ENCODE data around the gene TMEM120B. TPM values are rescaled to one million over a fixed set of nuclear protein-coding genes. Genes with fewer than 3 reads are reported as not detected.

TMEM120B gene
- total and polyA plus RNA-seq, 2 of the 13 experiments (the other 11 are each of a cell fraction or from before 2014, with no cell fraction given): 7.1 to 12.9 TPM

DNA sequence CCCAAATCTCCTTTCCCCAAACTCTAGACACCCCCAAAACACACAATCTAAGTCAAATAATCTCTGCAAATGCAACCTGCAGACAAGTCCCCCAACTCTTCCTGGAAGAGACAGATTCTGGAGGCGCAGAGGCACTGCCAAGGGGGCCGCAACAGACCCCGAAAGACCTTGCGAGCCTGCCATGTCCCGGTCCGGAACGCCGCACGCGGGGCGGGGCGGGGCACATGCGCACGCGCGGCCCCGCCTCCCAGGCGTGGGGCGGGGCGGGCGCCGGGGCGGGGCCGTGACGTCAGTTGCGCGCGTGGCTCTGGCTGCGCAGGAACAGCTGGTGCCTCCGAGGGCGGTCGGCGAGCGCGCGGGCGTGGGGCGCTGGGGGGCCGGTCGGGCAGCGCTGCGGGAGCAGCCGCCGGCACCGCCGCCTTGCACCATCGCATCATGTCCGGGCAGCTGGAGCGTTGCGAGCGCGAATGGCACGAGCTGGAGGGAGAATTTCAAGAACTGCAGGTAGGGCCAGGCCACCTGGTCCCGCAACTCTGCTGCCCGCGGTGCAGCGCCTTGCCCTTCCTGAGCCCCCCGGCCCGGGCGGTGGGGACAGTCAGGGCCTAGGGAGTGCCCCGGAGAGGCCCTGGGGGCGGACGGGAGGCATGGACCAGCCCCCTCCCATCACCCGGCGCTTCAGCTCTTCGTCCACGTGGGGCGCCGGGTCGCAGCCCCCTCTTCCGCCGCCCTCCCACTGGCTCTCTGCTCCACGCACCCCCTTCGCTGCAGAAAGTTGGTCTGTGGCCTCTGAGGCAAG lies at the start of gene TMEM120B (continued):
- TF ChIP-seq, protein P1, sequence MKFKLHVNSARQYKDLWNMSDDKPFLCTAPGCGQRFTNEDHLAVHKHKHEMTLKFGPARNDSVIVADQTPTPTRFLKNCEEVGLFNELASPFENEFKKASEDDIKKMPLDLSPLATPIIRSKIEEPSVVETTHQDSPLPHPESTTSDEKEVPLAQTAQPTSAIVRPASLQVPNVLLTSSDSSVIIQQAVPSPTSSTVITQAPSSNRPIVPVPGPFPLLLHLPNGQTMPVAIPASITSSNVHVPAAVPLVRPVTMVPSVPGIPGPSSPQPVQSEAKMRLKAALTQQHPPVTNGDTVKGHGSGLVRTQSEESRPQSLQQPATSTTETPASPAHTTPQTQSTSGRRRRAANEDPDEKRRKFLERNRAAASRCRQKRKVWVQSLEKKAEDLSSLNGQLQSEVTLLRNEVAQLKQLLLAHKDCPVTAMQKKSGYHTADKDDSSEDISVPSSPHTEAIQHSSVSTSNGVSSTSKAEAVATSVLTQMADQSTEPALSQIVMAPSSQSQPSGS (CRISPR knock-in tag; IDR thresholded peaks at IDR 0.05): no peak
- TF ChIP-seq, protein P2, sequence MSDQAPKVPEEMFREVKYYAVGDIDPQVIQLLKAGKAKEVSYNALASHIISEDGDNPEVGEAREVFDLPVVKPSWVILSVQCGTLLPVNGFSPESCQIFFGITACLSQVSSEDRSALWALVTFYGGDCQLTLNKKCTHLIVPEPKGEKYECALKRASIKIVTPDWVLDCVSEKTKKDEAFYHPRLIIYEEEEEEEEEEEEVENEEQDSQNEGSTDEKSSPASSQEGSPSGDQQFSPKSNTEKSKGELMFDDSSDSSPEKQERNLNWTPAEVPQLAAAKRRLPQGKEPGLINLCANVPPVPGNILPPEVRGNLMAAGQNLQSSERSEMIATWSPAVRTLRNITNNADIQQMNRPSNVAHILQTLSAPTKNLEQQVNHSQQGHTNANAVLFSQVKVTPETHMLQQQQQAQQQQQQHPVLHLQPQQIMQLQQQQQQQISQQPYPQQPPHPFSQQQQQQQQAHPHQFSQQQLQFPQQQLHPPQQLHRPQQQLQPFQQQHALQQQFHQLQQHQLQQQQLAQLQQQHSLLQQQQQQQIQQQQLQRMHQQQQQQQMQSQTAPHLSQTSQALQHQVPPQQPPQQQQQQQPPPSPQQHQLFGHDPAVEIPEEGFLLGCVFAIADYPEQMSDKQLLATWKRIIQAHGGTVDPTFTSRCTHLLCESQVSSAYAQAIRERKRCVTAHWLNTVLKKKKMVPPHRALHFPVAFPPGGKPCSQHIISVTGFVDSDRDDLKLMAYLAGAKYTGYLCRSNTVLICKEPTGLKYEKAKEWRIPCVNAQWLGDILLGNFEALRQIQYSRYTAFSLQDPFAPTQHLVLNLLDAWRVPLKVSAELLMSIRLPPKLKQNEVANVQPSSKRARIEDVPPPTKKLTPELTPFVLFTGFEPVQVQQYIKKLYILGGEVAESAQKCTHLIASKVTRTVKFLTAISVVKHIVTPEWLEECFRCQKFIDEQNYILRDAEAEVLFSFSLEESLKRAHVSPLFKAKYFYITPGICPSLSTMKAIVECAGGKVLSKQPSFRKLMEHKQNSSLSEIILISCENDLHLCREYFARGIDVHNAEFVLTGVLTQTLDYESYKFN (CRISPR knock-in tag; conservative IDR thresholded peaks at IDR 0.05): no peak
- TF ChIP-seq, protein P3, sequence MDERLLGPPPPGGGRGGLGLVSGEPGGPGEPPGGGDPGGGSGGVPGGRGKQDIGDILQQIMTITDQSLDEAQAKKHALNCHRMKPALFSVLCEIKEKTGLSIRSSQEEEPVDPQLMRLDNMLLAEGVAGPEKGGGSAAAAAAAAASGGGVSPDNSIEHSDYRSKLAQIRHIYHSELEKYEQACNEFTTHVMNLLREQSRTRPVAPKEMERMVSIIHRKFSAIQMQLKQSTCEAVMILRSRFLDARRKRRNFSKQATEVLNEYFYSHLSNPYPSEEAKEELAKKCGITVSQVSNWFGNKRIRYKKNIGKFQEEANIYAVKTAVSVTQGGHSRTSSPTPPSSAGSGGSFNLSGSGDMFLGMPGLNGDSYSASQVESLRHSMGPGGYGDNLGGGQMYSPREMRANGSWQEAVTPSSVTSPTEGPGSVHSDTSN (CRISPR knock-in tag; IDR thresholded peaks at IDR 0.05): no peak
- TF ChIP-seq, protein P4, sequence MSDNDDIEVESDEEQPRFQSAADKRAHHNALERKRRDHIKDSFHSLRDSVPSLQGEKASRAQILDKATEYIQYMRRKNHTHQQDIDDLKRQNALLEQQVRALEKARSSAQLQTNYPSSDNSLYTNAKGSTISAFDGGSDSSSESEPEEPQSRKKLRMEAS (IDR thresholded peaks at IDR 0.05): peak; percentile 71
- TF ChIP-seq, protein P5, sequence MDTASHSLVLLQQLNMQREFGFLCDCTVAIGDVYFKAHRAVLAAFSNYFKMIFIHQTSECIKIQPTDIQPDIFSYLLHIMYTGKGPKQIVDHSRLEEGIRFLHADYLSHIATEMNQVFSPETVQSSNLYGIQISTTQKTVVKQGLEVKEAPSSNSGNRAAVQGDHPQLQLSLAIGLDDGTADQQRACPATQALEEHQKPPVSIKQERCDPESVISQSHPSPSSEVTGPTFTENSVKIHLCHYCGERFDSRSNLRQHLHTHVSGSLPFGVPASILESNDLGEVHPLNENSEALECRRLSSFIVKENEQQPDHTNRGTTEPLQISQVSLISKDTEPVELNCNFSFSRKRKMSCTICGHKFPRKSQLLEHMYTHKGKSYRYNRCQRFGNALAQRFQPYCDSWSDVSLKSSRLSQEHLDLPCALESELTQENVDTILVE (CRISPR knock-in tag; IDR thresholded peaks at IDR 0.05): no peak
- TF ChIP-seq ASH2L (IDR thresholded peaks at IDR 0.05; ENCODE audit: insufficient read length, low read depth, low read length) (no peak), PPARG (CRISPR knock-in tag; conservative IDR thresholded peaks at IDR 0.05) (0 out of 2 replicates have a peak, but pooled peaks have one; percentile 34), ETV6 (CRISPR knock-in tag; conservative IDR thresholded peaks at IDR 0.05) (no peak), ZMYM4 (CRISPR knock-in tag; IDR thresholded peaks at IDR 0.05) (peak; percentile 49; the same call in 1 of the 2 replicates), ZFP1 (CRISPR knock-in tag; IDR thresholded peaks at IDR 0.05) (no peak), ZNF282 (IDR thresholded peaks at IDR 0.05; ENCODE audit: partially characterized antibody) (no peak), ZFP82 (CRISPR knock-in tag; IDR thresholded peaks at IDR 0.05; ENCODE audit: borderline replicate concordance) (peak; percentile 90; the same call in 1 of the 2 replicates), ISL2 (CRISPR knock-in tag; IDR thresholded peaks at IDR 0.05) (no peak), NFKB2 (CRISPR knock-in tag; IDR thresholded peaks at IDR 0.05; ENCODE audit: borderline replicate concordance) (no peak), SP5 (CRISPR knock-in tag; IDR thresholded peaks at IDR 0.05; ENCODE audit: borderline replicate concordance, low read depth) (peak; percentile 31; the same call in 1 of the 2 replicates), ZNF251 (CRISPR knock-in tag; IDR thresholded peaks at IDR 0.05) (no peak), HES4 (CRISPR knock-in tag; IDR thresholded peaks at IDR 0.05; ENCODE audit: borderline replicate concordance) (0 out of 2 replicates have a peak, but pooled peaks have one; percentile 26), TBL1XR1 (IDR thresholded peaks at IDR 0.05; ENCODE audit: borderline replicate concordance, low read length, partially characterized antibody) (no peak)
- TF ChIP-seq, protein P6, sequence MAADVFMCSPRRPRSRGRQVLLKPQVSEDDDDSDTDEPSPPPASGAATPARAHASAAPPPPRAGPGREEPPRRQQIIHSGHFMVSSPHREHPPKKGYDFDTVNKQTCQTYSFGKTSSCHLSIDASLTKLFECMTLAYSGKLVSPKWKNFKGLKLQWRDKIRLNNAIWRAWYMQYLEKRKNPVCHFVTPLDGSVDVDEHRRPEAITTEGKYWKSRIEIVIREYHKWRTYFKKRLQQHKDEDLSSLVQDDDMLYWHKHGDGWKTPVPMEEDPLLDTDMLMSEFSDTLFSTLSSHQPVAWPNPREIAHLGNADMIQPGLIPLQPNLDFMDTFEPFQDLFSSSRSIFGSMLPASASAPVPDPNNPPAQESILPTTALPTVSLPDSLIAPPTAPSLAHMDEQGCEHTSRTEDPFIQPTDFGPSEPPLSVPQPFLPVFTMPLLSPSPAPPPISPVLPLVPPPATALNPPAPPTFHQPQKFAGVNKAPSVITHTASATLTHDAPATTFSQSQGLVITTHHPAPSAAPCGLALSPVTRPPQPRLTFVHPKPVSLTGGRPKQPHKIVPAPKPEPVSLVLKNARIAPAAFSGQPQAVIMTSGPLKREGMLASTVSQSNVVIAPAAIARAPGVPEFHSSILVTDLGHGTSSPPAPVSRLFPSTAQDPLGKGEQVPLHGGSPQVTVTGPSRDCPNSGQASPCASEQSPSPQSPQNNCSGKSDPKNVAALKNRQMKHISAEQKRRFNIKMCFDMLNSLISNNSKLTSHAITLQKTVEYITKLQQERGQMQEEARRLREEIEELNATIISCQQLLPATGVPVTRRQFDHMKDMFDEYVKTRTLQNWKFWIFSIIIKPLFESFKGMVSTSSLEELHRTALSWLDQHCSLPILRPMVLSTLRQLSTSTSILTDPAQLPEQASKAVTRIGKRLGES (CRISPR knock-in tag; IDR thresholded peaks at IDR 0.05; ENCODE audit: borderline replicate concordance): peak; percentile 25; the same call in 1 of the 2 replicates
